Neuronal stem cell (in vitro differentiated cells): ENCODE measurements around the gene LHFPL5.

ENCODE experiments used
- DNase-seq: peaks from one replicate; pipeline ENCODE4 v3.0.0-alpha.2; 2013; ENCODE audit warnings: low spot score
- H2AFZ ChIP-seq: one replicate; pipeline ENCODE4 v1.6.1; 2013; ENCODE audit warnings: mild to moderate bottlenecking, low read length, inconsistent platforms
- H2AK5ac ChIP-seq: 2 replicates; pipeline ENCODE4 v1.6.1; 2013; ENCODE audit warnings: low read depth, mild to moderate bottlenecking, inconsistent platforms, low read length, moderate library complexity, mixed read lengths
- H2BK120ac ChIP-seq: 2 replicates; pipeline ENCODE4 v1.6.1; 2013; ENCODE audit warnings: low read depth, mild to moderate bottlenecking, inconsistent platforms, low read length, moderate library complexity, mixed read lengths
- H2BK12ac ChIP-seq: one replicate; pipeline ENCODE4 v1.6.1; 2013; ENCODE audit warnings: low read length, inconsistent platforms
- H2BK15ac ChIP-seq: 2 replicates; pipeline ENCODE4 v1.6.1; 2013; ENCODE audit warnings: mild to moderate bottlenecking, low read length, inconsistent platforms, mixed read lengths
- H2BK5ac ChIP-seq: one replicate; pipeline ENCODE4 v1.6.1; 2013; ENCODE audit warnings: inconsistent platforms, mild to moderate bottlenecking, low read length, moderate library complexity
- H3K14ac ChIP-seq: one replicate; pipeline ENCODE4 v1.6.1; 2013; ENCODE audit warnings: low read length, inconsistent platforms
- H3K18ac ChIP-seq: 2 replicates; pipeline ENCODE4 v1.6.1; 2013; ENCODE audit warnings: low read length, inconsistent platforms
- H3K23ac ChIP-seq: 2 replicates; pipeline ENCODE4 v1.6.1; 2013; ENCODE audit warnings: low read depth, mild to moderate bottlenecking, mixed read lengths, low read length, inconsistent platforms; ENCODE audit not compliant: poor library complexity
- H3K27ac ChIP-seq: replicated peaks from 3 replicates; pipeline ENCODE4 v1.5.1; 2013; ENCODE audit warnings: low read length, inconsistent platforms
- H3K27me3 ChIP-seq, 3 experiments: 2 replicates each; pipeline ENCODE4 v1.6.1; 2013; ENCODE audit warnings: low read length in 3 of 3, mild to moderate bottlenecking in 2 of 3, inconsistent platforms in 1 of 3, low read depth in 1 of 3, mixed read lengths in 1 of 3, moderate library complexity in 1 of 3; ENCODE audit not compliant: control insufficient read depth in 3 of 3, insufficient read depth in 3 of 3
- H3K36me3 ChIP-seq, 2 donors: replicated peaks in 1 of 2; 2 replicates each; pipeline ENCODE4 v1.6.1; 2013; ENCODE audit warnings: low read length in 2 of 2; ENCODE audit not compliant: control insufficient read depth in 2 of 2, insufficient read depth in 2 of 2
- H3K4ac ChIP-seq: 2 replicates; pipeline ENCODE4 v1.6.1; 2013; ENCODE audit warnings: inconsistent platforms, mild to moderate bottlenecking, low read length, moderate library complexity
- H3K4me1 ChIP-seq, 2 donors: 1 replicate in 1 of 2; 2 replicates in 1 of 2; pipeline ENCODE4 v1.6.1; 2013; ENCODE audit warnings: low read length in 2 of 2, low read depth in 1 of 2; ENCODE audit not compliant: control insufficient read depth in 2 of 2, insufficient read depth in 1 of 2
- H3K4me2 ChIP-seq: one replicate; pipeline ENCODE4 v1.6.1; 2013; ENCODE audit warnings: mild to moderate bottlenecking, low read length, inconsistent platforms; ENCODE audit not compliant: insufficient read depth, poor library complexity, severe bottlenecking
- H3K4me3 ChIP-seq, 2 donors: 2 replicates each; pipeline ENCODE4 v1.5.1; 2013; ENCODE audit warnings: low read length in 2 of 2, mild to moderate bottlenecking in 2 of 2, inconsistent platforms in 1 of 2, moderate library complexity in 1 of 2
- H3K79me1 ChIP-seq: one replicate; pipeline ENCODE4 v1.6.1; 2013; ENCODE audit warnings: low read depth, mild to moderate bottlenecking, inconsistent platforms, low read length, moderate library complexity
- H3K9ac ChIP-seq: one replicate; pipeline ENCODE4 v1.6.1; 2013; ENCODE audit warnings: mild to moderate bottlenecking, low read depth, low read length, inconsistent platforms; ENCODE audit not compliant: poor library complexity
- H3K9me3 ChIP-seq, 2 donors: replicated peaks in 1 of 2; 2 replicates each; pipeline versions ENCODE3 to v1.6.1; 2013; ENCODE audit warnings: low read length in 2 of 2, mild to moderate bottlenecking in 2 of 2, inconsistent platforms in 1 of 2, low read depth in 1 of 2, mixed read lengths in 1 of 2, moderate library complexity in 1 of 2; ENCODE audit not compliant: control insufficient read depth in 2 of 2, insufficient read depth in 1 of 2
- H4K8ac ChIP-seq: one replicate; pipeline ENCODE4 v1.6.1; 2013; ENCODE audit warnings: low read depth, mild to moderate bottlenecking, inconsistent platforms, low read length, moderate library complexity
- H4K91ac ChIP-seq: one replicate; pipeline ENCODE4 v1.6.1; 2013; ENCODE audit warnings: low read length, low read depth, mild to moderate bottlenecking, inconsistent platforms; ENCODE audit not compliant: poor library complexity
- WGBS, 2 donors: extraction: QIAGEN DNeasy Blood & Tissue Kit; methylation state at CpG; one replicate each; pipeline ENCODE4 v1.1.7; 2013; ENCODE audit warnings: missing lambda C conversion rate in 2 of 2, mixed read lengths in 1 of 2; ENCODE audit not compliant: insufficient read length in 2 of 2, insufficient replicate concordance in 1 of 2; ENCODE audit errors: extremely low coverage in 2 of 2; 5-methylcytosine and 5-hydroxymethylcytosine counted together

LHFPL5 gene

GRCh38 chr6:35786810-35787209 is 18.3 kb upstream of the LHFPL5 start:
- Histone ChIP-seq H3K9me3 (no peaks in the 10 kb centered on the region), H3K14ac (peak overlapping the region; percentile 49), H3K9ac (no peak overlapping the region), H3K36me3 (no peaks in the 10 kb centered on the region), H2BK5ac (no peak overlapping the region), H2BK120ac (no peak overlapping the region), H3K4me3 (no peak overlapping the region), H2BK15ac (peak overlapping the region; percentile 78), H4K91ac (no peak overlapping the region), H3K4me2 (no peak overlapping the region), H3K4ac (no peak overlapping the region), H2BK12ac (no peak overlapping the region), H3K79me1 (no peaks in the 10 kb centered on the region), H3K27ac (no peak overlapping the region), H2AK5ac (peak overlapping the region; percentile 73), H3K27me3 (peaks cover 0 to 19% (median 0%) of the 10 kb centered on the region in 3 experiments), H3K4me1 (no peaks in the 10 kb centered on the region), H3K18ac (peak overlapping the region; percentile 87), H3K23ac (peak overlapping the region; percentile 94), H2AFZ (no peak overlapping the region), H4K8ac (no peak overlapping the region)
- no peak for DNase-seq
- no CpG with 5 or more reads among the region's 25 CpGs for WGBS, 2 donors

GRCh38 chr6:35787266-35788218 is 17.6 kb upstream of the LHFPL5 start:
- Histone ChIP-seq H2AFZ (no peak overlapping the region), H3K18ac (no peak overlapping the region), H3K9ac (no peak overlapping the region), H2AK5ac (peak overlapping the region; percentile 73), H2BK120ac (no peak overlapping the region), H3K4ac (no peak overlapping the region), H3K79me1 (no peaks in the 10 kb centered on the region), H4K91ac (no peak overlapping the region), H2BK12ac (no peak overlapping the region), H3K9me3 (no peaks in the 10 kb centered on the region), H3K27me3 (peaks cover 0 to 20% (median 0%) of the 10 kb centered on the region in 3 experiments), H3K4me1 (no peaks in the 10 kb centered on the region), H3K27ac (no peak overlapping the region), H3K4me2 (no peak overlapping the region), H2BK15ac (no peak overlapping the region), H3K36me3 (no peaks in the 10 kb centered on the region), H3K14ac (no peak overlapping the region), H4K8ac (no peak overlapping the region), H3K23ac (no peak overlapping the region), H3K4me3 (no peak overlapping the region), H2BK5ac (no peak overlapping the region)
- whole genome bisulfite sequencing, 2 donors, result no CpG with 5 or more reads among the region's 13 CpGs
- DNase-seq, result no peak

GRCh38 chr6:35788423-35788982 is 16.6 kb upstream of the LHFPL5 start:
- no peaks in the 10 kb centered on the region for H3K4me1 ChIP-seq
- H3K4me3 ChIP-seq, result no peak overlapping the region
- whole genome bisulfite sequencing, 2 donors, result no CpG with 5 or more reads among the region's 4 CpGs
- peaks cover 0 to 23% (median 0%) of the 10 kb centered on the region in 3 experiments for H3K27me3 ChIP-seq
- H2BK15ac ChIP-seq, result no peak overlapping the region
- no peaks in the 10 kb centered on the region for H3K79me1 ChIP-seq
- no peaks in the 10 kb centered on the region for H3K36me3 ChIP-seq
- no peak overlapping the region for H3K27ac ChIP-seq
- no peak overlapping the region for H3K14ac ChIP-seq
- H4K91ac ChIP-seq, result no peak overlapping the region
- H3K18ac ChIP-seq, result no peak overlapping the region
- H3K4ac ChIP-seq, result no peak overlapping the region
- no peak for DNase-seq
- H2AFZ ChIP-seq, result no peak overlapping the region
- no peak overlapping the region for H3K23ac ChIP-seq
- H3K4me2 ChIP-seq, result no peak overlapping the region
- no peak overlapping the region for H2BK5ac ChIP-seq
- H2AK5ac ChIP-seq, result no peak overlapping the region
- H4K8ac ChIP-seq, result no peak overlapping the region
- no peak overlapping the region for H2BK12ac ChIP-seq
- no peak overlapping the region for H3K9ac ChIP-seq
- H3K9me3 ChIP-seq, result no peaks in the 10 kb centered on the region
- H2BK120ac ChIP-seq, result no peak overlapping the region

- Histone ChIP-seq H3K4ac (no peak overlapping the region), H4K91ac (no peak overlapping the region), H3K9me3 (no peaks in the 10 kb centered on the region), H3K18ac (no peak overlapping the region), H3K36me3 (no peaks in the 10 kb centered on the region), H3K9ac (peak overlapping the region; percentile 17), H3K4me2 (no peak overlapping the region), H3K4me1 (no peaks in the 10 kb centered on the region), H3K27me3 (peaks cover 0 to 21% (median 0%) of the 10 kb centered on the region in 3 experiments), H3K27ac (no peak overlapping the region), H4K8ac (no peak overlapping the region), H2BK5ac (no peak overlapping the region), H3K14ac (no peak overlapping the region), H3K4me3 (no peak overlapping the region), H3K79me1 (no peaks in the 10 kb centered on the region), H2AFZ (no peak overlapping the region), H2BK15ac (no peak overlapping the region), H3K23ac (no peak overlapping the region), H2BK12ac (no peak overlapping the region), H2AK5ac (no peak overlapping the region), H2BK120ac (no peak overlapping the region)
- no CpG with 5 or more reads among the region's 5 CpGs for WGBS, 2 donors
- no peak for DNase-seq
Observed at GRCh38 chr6:35790683-35791082, 14.5 kb upstream of the LHFPL5 start.
